Neural crest cell (in vitro differentiated cells): ENCODE results near the gene SMAD6. TPM values are rescaled to one million over a fixed set of nuclear protein-coding genes. Genes with fewer than 3 reads are reported as not detected.

Source experiments
- DNase-seq: peaks from one replicate; pipeline ENCODE4 v3.0.0; 2021; ENCODE audit warnings: low read depth, mixed read lengths, low spot score
- H3K27ac Mint-ChIP-seq: one replicate; pipeline ENCODE4 v1.8.0; 2021; ENCODE audit warnings: mild to moderate bottlenecking, mixed read lengths; ENCODE audit not compliant: unreplicated experiment
- H3K27me3 Mint-ChIP-seq: 2 replicates; pipeline ENCODE4 v1.8.0; 2021; ENCODE audit warnings: low read depth, mild to moderate bottlenecking, mixed read lengths
- H3K36me3 Mint-ChIP-seq: 2 replicates; pipeline ENCODE4 v1.8.0; 2021; ENCODE audit warnings: low read depth, mild to moderate bottlenecking, mixed read lengths
- H3K4me1 Mint-ChIP-seq: 2 replicates; pipeline ENCODE4 v1.8.0; 2021; ENCODE audit warnings: mixed read lengths
- H3K4me3 Mint-ChIP-seq: one replicate; pipeline ENCODE4 v1.8.0; 2021; ENCODE audit warnings: mild to moderate bottlenecking, mixed read lengths
- H3K9me3 Mint-ChIP-seq: 2 replicates; pipeline ENCODE4 v1.8.0; 2021; ENCODE audit warnings: mixed read lengths
- CTCF ChIP-seq: fragments of 200-600 bp; sonication (generic); conservative IDR thresholded peaks from 2 replicates; pipeline ENCODE4 v1.5.0; 2021; ENCODE audit warnings: antibody characterized with exemption, mild to moderate bottlenecking
- total RNA-seq: library from RNA; stranded (reverse); gene quantifications from 2 replicates; pipeline ENCODE4 v1.2.1, GENCODE V29; 2021

The SMAD6 gene
- total RNA-seq, 1 donor from 2014 or later: 4.7 TPM

DNA sequence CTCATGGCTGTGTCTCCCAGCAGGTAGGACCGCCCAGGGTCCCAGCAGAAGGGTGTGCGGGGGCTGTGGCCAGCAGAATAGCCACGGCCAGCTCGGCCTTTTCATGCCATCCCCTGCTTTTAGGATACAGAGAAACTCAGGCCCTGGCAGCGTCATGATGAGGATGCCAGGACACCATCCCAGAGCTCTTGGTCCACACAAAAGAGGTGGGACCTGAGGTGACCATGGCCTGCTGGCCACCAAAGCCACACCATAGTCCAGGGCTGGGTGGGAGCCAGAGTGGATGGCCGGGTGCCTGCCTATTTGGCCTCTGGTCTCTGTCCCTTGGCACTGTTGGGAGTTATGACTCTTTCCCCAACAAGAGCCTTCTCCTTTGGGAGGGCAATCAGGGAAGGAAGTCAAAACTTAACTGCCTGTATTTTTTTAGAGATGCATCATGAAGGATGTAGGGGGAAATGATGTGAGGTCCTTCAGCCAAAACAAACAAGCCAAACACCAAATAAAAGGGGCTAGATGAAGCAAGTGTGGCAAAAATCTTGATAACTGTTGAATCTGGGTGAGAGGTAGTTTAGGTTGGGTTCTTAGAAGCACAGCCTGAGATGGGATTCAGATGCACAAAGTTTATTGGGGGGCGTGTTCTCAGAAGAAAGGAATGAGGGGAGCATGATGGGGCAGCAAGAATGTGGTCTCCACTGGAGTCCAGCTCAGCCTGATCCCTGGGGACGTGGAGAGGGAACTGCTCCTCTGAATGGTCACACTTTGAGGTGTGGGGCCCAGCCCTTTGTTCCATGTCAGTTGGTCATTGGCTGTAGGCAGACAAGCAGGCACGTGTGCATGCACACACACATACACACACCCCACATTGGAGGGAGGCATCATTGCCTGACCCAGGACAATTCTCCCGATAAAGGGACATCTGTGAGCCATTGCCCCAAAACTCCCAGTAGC lies 33.2 kb downstream of the SMAD6 start:
- H3K9me3 Mint-ChIP-seq: no peaks in the 10 kb centered on the region
- H3K27ac Mint-ChIP-seq: no peak overlapping the region
- H3K36me3 Mint-ChIP-seq: no peaks in the 10 kb centered on the region

GRCh38 chr15:66735909-66736305 lies 33.9 kb downstream of the SMAD6 start:
- no peaks in the 10 kb centered on the region for H3K27me3 Mint-ChIP-seq
- no peaks in the 10 kb centered on the region for H3K9me3 Mint-ChIP-seq
- H3K27ac Mint-ChIP-seq: no peak overlapping the region
- no peaks in the 10 kb centered on the region for H3K36me3 Mint-ChIP-seq
- peaks cover 6% of the 10 kb centered on the region for H3K4me1 Mint-ChIP-seq
- H3K4me3 Mint-ChIP-seq: no peak overlapping the region
- DNase-seq: no peak
- no peak for TF ChIP-seq CTCF

More for the DNA sequence above, 33.2 kb downstream of the SMAD6 start:
- peaks cover 8% of the 10 kb centered on the region for H3K4me1 Mint-ChIP-seq
- no peak overlapping the region for H3K4me3 Mint-ChIP-seq
- DNase-seq: no peak
- H3K27me3 Mint-ChIP-seq: no peaks in the 10 kb centered on the region
- no peak for TF ChIP-seq CTCF

GRCh38 chr15:66737243-66738010 lies 35.4 kb downstream of the SMAD6 start:
- H3K27ac Mint-ChIP-seq: no peak overlapping the region
- TF ChIP-seq CTCF: no peak
- H3K27me3 Mint-ChIP-seq: no peaks in the 10 kb centered on the region
- no peak for DNase-seq
- no peaks in the 10 kb centered on the region for H3K36me3 Mint-ChIP-seq
- H3K4me1 Mint-ChIP-seq: peaks cover 6% of the 10 kb centered on the region
- H3K4me3 Mint-ChIP-seq: no peak overlapping the region
- H3K9me3 Mint-ChIP-seq: no peaks in the 10 kb centered on the region

GRCh38 chr15:66738116-66738515 lies 36.1 kb downstream of the SMAD6 start:
- Mint-ChIP-seq H3K27ac (no peak overlapping the region), H3K27me3 (no peaks in the 10 kb centered on the region), H3K4me3 (no peak overlapping the region), H3K4me1 (peaks cover 6% of the 10 kb centered on the region), H3K9me3 (no peaks in the 10 kb centered on the region), H3K36me3 (no peaks in the 10 kb centered on the region)
- no peak for DNase-seq
- no peak for TF ChIP-seq CTCF

GRCh38 chr15:66738595-66738994 lies 36.6 kb downstream of the SMAD6 start:
- no peaks in the 10 kb centered on the region for H3K9me3 Mint-ChIP-seq
- peak overlapping the region; percentile 23 for H3K27ac Mint-ChIP-seq
- H3K4me1 Mint-ChIP-seq: peaks cover 6% of the 10 kb centered on the region
- DNase-seq: no peak
- H3K27me3 Mint-ChIP-seq: no peaks in the 10 kb centered on the region
- H3K4me3 Mint-ChIP-seq: no peak overlapping the region
- no peaks in the 10 kb centered on the region for H3K36me3 Mint-ChIP-seq
- TF ChIP-seq CTCF: no peak
